GM12891 (cell line): ENCODE measurements around the gene SNRPN.
"Not testable (repeated sequence)": the region's sequence is repeated elsewhere in the genome, so short reads cannot be mapped to it uniquely, and the experiment has no call there.

ENCODE experiments used
- DNase-seq: peaks from one replicate; pipeline ENCODE4 v3.0.0; 2011; ENCODE audit warnings: low spot score; ENCODE audit not compliant: insufficient read length
- FAIRE-seq: peaks from 2 replicates; lab custom pipeline; 2011; peaks lifted over from hg19 to GRCh38; lab: Jason Lieb, UNC
- PAX5 ChIP-seq: IDR thresholded peaks from 2 replicates; pipeline ENCODE4 v1.6.1; 2011; ENCODE audit warnings: low read length, moderate library complexity, mild to moderate bottlenecking; ENCODE audit not compliant: insufficient read depth, severe bottlenecking
- POLR2A ChIP-seq: IDR thresholded peaks from 2 replicates; pipeline ENCODE4 v1.6.1; 2011; ENCODE audit warnings: low read depth, low read length, control low read depth
- POLR2AphosphoS5 ChIP-seq: IDR thresholded peaks from 2 replicates; pipeline ENCODE4 v1.6.1; 2011; ENCODE audit warnings: low read depth, low read length, control low read depth
- POU2F2 ChIP-seq: IDR thresholded peaks from 2 replicates; pipeline ENCODE4 v1.6.1; 2011; ENCODE audit warnings: low read depth, mild to moderate bottlenecking, control low read depth, low read length, moderate library complexity
- SPI1 ChIP-seq: IDR thresholded peaks from 2 replicates; pipeline ENCODE4 v1.6.1; 2011; ENCODE audit warnings: low read depth, low read length, control low read depth
- TAF1 ChIP-seq: IDR thresholded peaks from 2 replicates; pipeline ENCODE4 v1.6.1; 2011; ENCODE audit warnings: low read depth, low read length, control low read depth

The SNRPN gene

GRCh38 chr15:24971052-24971451, 16.3 kb downstream of the SNRPN start:
- DNase-seq (no peak), FAIRE-seq (no peak)
- TF ChIP-seq PAX5 (no peak), POLR2AphosphoS5 (no peak), SPI1 (no peak), TAF1 (no peak)

GRCh38 chr15:24971772-24972171, 17.0 kb downstream of the SNRPN start:
- DNase-seq: no peak
- TF ChIP-seq POLR2AphosphoS5 (no peak), PAX5 (no peak), TAF1 (no peak), POU2F2 (no peak), POLR2A (no peak), SPI1 (no peak)
- FAIRE-seq: no peak

GRCh38 chr15:24972707-24973106, 17.9 kb downstream of the SNRPN start:
- DNase-seq, FAIRE-seq: not testable (repeated sequence)

DNA sequence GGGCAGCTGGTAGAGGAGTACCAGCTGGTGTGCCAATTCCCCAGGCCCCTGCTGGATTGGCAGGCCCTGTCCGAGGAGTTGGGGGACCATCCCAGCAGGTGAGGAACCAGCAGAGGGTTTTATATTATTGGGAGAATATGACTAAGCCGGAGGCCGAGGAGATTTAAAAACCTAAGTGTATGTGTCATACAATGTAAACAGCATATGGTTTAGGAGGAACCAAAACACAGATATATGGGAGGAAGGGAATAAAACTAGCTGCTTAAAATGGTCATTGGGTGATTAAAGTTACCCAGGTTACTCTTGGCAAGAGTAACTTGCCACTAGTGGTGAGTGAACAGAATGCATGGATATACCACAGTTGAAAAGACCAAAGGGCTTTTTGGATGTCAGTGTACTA, 22.1 kb downstream of the SNRPN start:
- no peak for FAIRE-seq

DNA sequence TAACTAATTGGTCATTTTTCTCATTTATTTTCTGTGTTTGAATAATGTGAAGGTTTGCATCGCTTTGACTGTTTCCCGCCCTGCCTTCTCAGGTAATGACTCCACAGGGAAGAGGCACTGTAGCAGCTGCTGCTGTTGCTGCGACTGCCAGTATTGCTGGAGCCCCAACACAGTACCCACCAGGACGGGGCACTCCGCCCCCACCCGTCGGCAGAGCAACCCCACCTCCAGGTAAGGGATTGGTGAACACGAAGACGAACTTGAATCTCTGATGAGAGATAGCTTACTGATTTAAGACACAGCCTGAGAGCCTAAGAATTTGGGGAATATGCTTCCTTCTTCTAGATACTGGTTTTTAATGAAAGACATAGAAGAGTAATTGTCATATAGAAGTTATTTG, 22.9 kb downstream of the SNRPN start:
- no peak for FAIRE-seq
- TF ChIP-seq PAX5: no peak
- no peak for TF ChIP-seq POU2F2
- no peak for TF ChIP-seq POLR2AphosphoS5
- TF ChIP-seq TAF1: no peak
- no peak for TF ChIP-seq POLR2A
- TF ChIP-seq SPI1: no peak
- DNase-seq: no peak

More for the DNA sequence above, 22.1 kb downstream of the SNRPN start:
- no peak for TF ChIP-seq TAF1
- no peak for TF ChIP-seq POU2F2
- TF ChIP-seq POLR2A: no peak
- no peak for TF ChIP-seq SPI1
- no peak for TF ChIP-seq PAX5
- TF ChIP-seq POLR2AphosphoS5: no peak
- no peak for DNase-seq

GRCh38 chr15:24985224-24985623, 30.4 kb downstream of the SNRPN start:
- no peak for FAIRE-seq
- DNase-seq: no peak
- TF ChIP-seq POLR2AphosphoS5 (no peak), PAX5 (no peak), TAF1 (no peak), POLR2A (no peak), SPI1 (no peak), POU2F2 (no peak)

GRCh38 chr15:24986653-24987052, 31.9 kb downstream of the SNRPN start:
- TF ChIP-seq SPI1 (no peak), POU2F2 (no peak), POLR2A (no peak), PAX5 (no peak), POLR2AphosphoS5 (no peak), TAF1 (no peak)
- DNase-seq: no peak
- FAIRE-seq: no peak

DNA sequence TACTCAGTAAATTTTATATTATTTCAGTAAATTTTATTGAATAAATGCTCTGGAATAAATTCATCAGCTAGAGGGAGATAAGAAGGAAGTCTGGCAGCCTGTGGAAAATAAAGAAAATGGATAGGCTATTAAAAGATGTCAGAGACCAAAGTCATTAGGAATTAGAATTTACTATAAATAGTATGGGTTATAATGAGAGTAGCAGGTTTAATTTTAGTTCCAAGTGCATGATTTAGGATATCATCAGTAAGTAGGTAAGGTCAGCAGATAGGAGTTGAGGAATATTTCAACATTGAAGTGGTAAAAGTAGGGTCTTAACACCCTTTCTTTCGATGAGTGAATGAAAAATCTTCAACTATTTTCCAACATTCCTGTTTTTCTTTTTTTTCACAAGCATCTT, 64.6 kb downstream of the SNRPN start:
- DNase-seq (no peak), FAIRE-seq (no peak)
- no peak for TF ChIP-seq POU2F2
- TF ChIP-seq POLR2A: no peak
- no peak for TF ChIP-seq SPI1
- no peak for TF ChIP-seq TAF1
- TF ChIP-seq PAX5: no peak
- TF ChIP-seq POLR2AphosphoS5: no peak

GRCh38 chr15:25022233-25022632, 67.4 kb downstream of the SNRPN start:
- FAIRE-seq: no peak
- TF ChIP-seq POLR2A: no peak
- no peak for TF ChIP-seq POLR2AphosphoS5
- TF ChIP-seq TAF1: no peak
- TF ChIP-seq SPI1: no peak
- TF ChIP-seq PAX5: no peak
- no peak for TF ChIP-seq POU2F2
- DNase-seq: no peak
